HUES48 (cell line): ENCODE results near the gene SUGP2.
A peak's percentile ranks its signal among the peaks of the same experiment; 100 is the strongest.
"Not testable (repeated sequence)": the region's sequence is repeated elsewhere in the genome, so short reads cannot be mapped to it uniquely, and the experiment has no call there.

ENCODE experiments used
- H3K27ac ChIP-seq: one replicate; pipeline ENCODE4 v1.7.0; 2013; ENCODE audit warnings: low read depth, low read length, inconsistent platforms
- H3K27me3 ChIP-seq: 2 replicates; pipeline ENCODE4 v1.6.1; 2013; ENCODE audit warnings: mild to moderate bottlenecking, low read length; ENCODE audit not compliant: control insufficient read depth, insufficient read depth
- H3K36me3 ChIP-seq: 2 replicates; pipeline ENCODE4 v1.6.1; 2013; ENCODE audit warnings: low read length; ENCODE audit not compliant: control insufficient read depth, insufficient read depth
- H3K4me1 ChIP-seq: 2 replicates; pipeline ENCODE4 v1.6.1; 2013; ENCODE audit warnings: mild to moderate bottlenecking, low read length; ENCODE audit not compliant: control insufficient read depth, insufficient read depth
- H3K4me3 ChIP-seq: 2 replicates; pipeline ENCODE4 v1.5.1; 2013; ENCODE audit warnings: mild to moderate bottlenecking, low read depth, low read length
- H3K9ac ChIP-seq: 2 replicates; pipeline ENCODE4 v1.6.1; 2013; ENCODE audit warnings: mild to moderate bottlenecking, low read depth, low read length, moderate library complexity
- H3K9me3 ChIP-seq: 2 replicates; pipeline ENCODE4 v1.6.1; 2013; ENCODE audit warnings: low read length; ENCODE audit not compliant: control insufficient read depth, insufficient read depth

Gene SUGP2

GRCh38 chr19:18969931-18970659, 63.2 kb downstream of the SUGP2 start:
- Histone ChIP-seq H3K4me3 (no peak overlapping the region), H3K9me3 (no peaks in the 10 kb centered on the region), H3K27me3 (no peaks in the 10 kb centered on the region), H3K9ac (no peak overlapping the region), H3K27ac (no peak overlapping the region), H3K36me3 (no peaks in the 10 kb centered on the region), H3K4me1 (peaks cover 5% of the 10 kb centered on the region; the same call in 1 of the 2 replicates)

- Histone ChIP-seq H3K36me3 (no peaks in the 10 kb centered on the region), H3K9me3 (no peaks in the 10 kb centered on the region), H3K9ac (no peak overlapping the region), H3K27me3 (no peaks in the 10 kb centered on the region), H3K27ac (no peak overlapping the region), H3K4me1 (peaks cover 5% of the 10 kb centered on the region; the same call in 1 of the 2 replicates), H3K4me3 (no peak overlapping the region)
These were observed 65.8 kb downstream of the SUGP2 start for GRCh38 chr19:18967358-18968146.

- no peak overlapping the region for H3K9ac ChIP-seq
- H3K4me3 ChIP-seq, result no peak overlapping the region
- peak overlapping the region; percentile 27 for H3K27ac ChIP-seq
- H3K27me3 ChIP-seq, result no peaks in the 10 kb centered on the region
- no peaks in the 10 kb centered on the region for H3K9me3 ChIP-seq
- no peaks in the 10 kb centered on the region for H3K36me3 ChIP-seq
- H3K4me1 ChIP-seq, result peaks cover 5% of the 10 kb centered on the region; the same call in 1 of the 2 replicates
These were observed 67.0 kb downstream of the SUGP2 start for GRCh38 chr19:18966307-18966706.

GRCh38 chr19:18964121-18964520, 69.2 kb downstream of the SUGP2 start:
- H3K4me3 ChIP-seq, result no peak overlapping the region
- H3K36me3 ChIP-seq, result no peaks in the 10 kb centered on the region
- H3K4me1 ChIP-seq, result peaks cover 5% of the 10 kb centered on the region; the same call in 1 of the 2 replicates
- no peak overlapping the region for H3K9ac ChIP-seq
- H3K9me3 ChIP-seq, result no peaks in the 10 kb centered on the region
- no peaks in the 10 kb centered on the region for H3K27me3 ChIP-seq
- no peak overlapping the region for H3K27ac ChIP-seq

- Histone ChIP-seq H3K27me3 (no peaks in the 10 kb centered on the region), H3K36me3 (no peaks in the 10 kb centered on the region), H3K9ac (no peak overlapping the region), H3K9me3 (no peaks in the 10 kb centered on the region), H3K4me3 (no peak overlapping the region), H3K27ac (no peak overlapping the region), H3K4me1 (peaks cover 5% of the 10 kb centered on the region; the same call in 1 of the 2 replicates)
These were observed 71.3 kb downstream of the SUGP2 start for GRCh38 chr19:18961767-18962620.

GRCh38 chr19:18960370-18960769, 72.9 kb downstream of the SUGP2 start:
- Histone ChIP-seq H3K27ac (no peak overlapping the region), H3K27me3 (no peaks in the 10 kb centered on the region)

GRCh38 chr19:18955042-18955441, 78.3 kb downstream of the SUGP2 start:
- no peak overlapping the region for H3K9ac ChIP-seq
- H3K4me3 ChIP-seq, result no peak overlapping the region
- H3K27ac ChIP-seq, result no peak overlapping the region
- H3K36me3 ChIP-seq, result no peaks in the 10 kb centered on the region
- H3K4me1 ChIP-seq, result no peaks in the 10 kb centered on the region
- no peaks in the 10 kb centered on the region for H3K9me3 ChIP-seq
- H3K27me3 ChIP-seq, result no peaks in the 10 kb centered on the region

More at GRCh38 chr19:18960370-18960769, 72.9 kb downstream of the SUGP2 start:
- Histone ChIP-seq H3K4me1 (no peaks in the 10 kb centered on the region), H3K9ac (no peak overlapping the region), H3K36me3 (no peaks in the 10 kb centered on the region), H3K9me3 (no peaks in the 10 kb centered on the region), H3K4me3 (no peak overlapping the region)

- H3K4me3 ChIP-seq, result no peak overlapping the region
- no peaks in the 10 kb centered on the region for H3K4me1 ChIP-seq
- no peaks in the 10 kb centered on the region for H3K9me3 ChIP-seq
- no peaks in the 10 kb centered on the region for H3K27me3 ChIP-seq
- no peaks in the 10 kb centered on the region for H3K36me3 ChIP-seq
- H3K27ac ChIP-seq, result no peak overlapping the region
- H3K9ac ChIP-seq, result no peak overlapping the region
These were observed 79.2 kb downstream of the SUGP2 start for GRCh38 chr19:18954094-18954493.

GRCh38 chr19:18952364-18953003, 80.8 kb downstream of the SUGP2 start:
- not testable (repeated sequence) for H3K4me3 ChIP-seq, H3K9me3 ChIP-seq, H3K4me1 ChIP-seq, H3K36me3 ChIP-seq, H3K9ac ChIP-seq, H3K27me3 ChIP-seq, H3K27ac ChIP-seq

- Histone ChIP-seq H3K27me3 (no peaks in the 10 kb centered on the region), H3K9me3 (no peaks in the 10 kb centered on the region), H3K4me3 (no peak overlapping the region), H3K27ac (no peak overlapping the region), H3K4me1 (no peaks in the 10 kb centered on the region), H3K36me3 (no peaks in the 10 kb centered on the region), H3K9ac (no peak overlapping the region)
These were observed 81.5 kb downstream of the SUGP2 start for GRCh38 chr19:18951721-18952281.
